HG03159 (cell line): ENCODE results near the gene BOLL.
"Not testable (repeated sequence)": the region's sequence is repeated elsewhere in the genome, so short reads cannot be mapped to it uniquely, and the experiment has no call there.

Experiments
- ATAC-seq: cut with Tn5 transposase; IDR thresholded peaks from one replicate; pipeline ENCODE4 v1.9.1; 2021; ENCODE audit warnings: mild to moderate bottlenecking, moderate library complexity; ENCODE audit not compliant: unreplicated experiment

BOLL gene

GRCh38 chr2:197799068-197799467, 13.9 kb upstream of the BOLL start:
- no peak for ATAC-seq

DNA sequence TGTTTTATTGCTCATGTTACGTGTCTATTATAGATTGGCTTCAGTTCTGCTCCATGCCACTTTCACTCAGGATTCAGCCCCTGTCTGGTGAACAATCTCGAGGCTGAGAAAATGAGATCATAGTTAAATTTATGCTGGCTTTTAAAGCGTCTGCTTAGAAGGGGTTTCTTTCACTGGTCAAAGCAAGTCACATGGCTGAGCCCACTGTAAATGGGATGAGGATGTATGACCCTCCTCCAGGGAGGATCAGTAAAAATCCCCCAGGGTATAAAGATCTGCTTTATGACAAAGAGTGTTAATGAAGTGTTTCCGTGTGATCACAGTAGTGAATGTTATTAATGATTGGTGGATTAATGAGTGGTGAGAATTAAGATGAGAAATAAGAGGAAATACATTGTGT, 13.1 kb upstream of the BOLL start:
- no peak for ATAC-seq

DNA sequence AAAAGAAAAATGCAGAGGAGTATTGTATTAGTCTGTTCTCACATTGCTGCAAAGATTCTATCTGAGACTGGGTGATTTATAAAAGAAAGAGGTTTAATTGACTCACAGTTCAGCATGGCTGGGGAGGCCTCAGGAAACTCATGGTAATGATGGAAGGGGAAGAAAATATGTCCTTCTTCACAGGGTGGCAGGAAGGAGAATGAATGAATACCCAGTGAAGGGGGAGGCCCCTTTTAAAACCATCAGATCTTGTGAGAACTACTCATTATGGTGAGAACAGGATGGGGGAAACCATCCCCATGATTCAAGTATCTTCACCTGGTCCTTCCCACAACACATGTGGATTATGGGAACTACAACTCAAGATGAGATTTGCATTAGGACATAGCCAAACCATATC, 10.2 kb upstream of the BOLL start:
- ATAC-seq, result no peak

GRCh38 chr2:197793456-197793855, 8.3 kb upstream of the BOLL start:
- no peak for ATAC-seq

DNA sequence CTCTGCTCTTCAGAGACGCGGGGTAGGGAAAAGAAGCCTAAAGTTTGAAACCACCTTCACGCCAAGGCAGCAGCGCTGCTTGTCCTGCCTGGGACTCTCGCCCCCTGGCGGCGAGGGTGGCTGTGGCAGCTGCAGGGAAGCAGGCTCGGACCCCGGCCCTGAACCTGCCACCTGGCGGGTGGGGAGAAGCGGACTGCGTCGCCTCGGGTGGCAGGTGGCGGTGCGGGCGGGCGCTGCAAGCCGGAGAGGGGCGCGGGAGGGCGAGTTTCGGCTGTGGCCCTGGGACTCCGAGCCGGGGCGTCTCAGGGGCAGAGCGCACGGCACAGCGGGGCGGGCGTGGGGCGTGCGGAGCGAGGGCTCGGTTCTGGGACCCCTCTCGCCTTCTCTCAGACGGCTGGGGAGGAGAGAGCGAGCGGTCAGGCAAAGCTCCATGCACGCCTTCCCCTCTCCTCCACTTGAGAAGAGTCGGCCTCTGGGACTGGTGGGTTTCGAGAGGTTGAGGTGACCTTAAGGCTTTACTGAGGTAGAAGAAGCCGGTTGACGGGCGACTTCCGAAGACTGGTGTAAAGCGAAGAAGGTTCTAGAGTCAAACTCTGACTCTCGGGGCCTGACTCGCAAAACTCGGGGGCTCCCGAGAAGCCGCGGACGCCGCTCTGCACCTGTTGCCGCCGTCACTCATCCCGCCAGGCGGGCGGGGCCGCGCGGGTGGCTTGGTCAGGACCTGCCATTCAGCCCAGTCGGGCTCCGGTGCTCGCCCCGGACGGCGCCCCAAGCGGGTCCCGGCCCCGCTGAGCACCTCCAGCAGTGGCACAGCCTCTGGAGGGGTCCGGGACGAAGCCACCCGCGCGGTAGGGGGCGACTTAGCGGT, 1.1 kb upstream of the BOLL start:
- peak; percentile 70 for ATAC-seq

GRCh38 chr2:197782126-197782525, 3.0 kb downstream of the BOLL start:
- ATAC-seq, result no peak

- ATAC-seq, result no peak
Measured at GRCh38 chr2:197779261-197779660, 5.9 kb downstream of the BOLL start.

DNA sequence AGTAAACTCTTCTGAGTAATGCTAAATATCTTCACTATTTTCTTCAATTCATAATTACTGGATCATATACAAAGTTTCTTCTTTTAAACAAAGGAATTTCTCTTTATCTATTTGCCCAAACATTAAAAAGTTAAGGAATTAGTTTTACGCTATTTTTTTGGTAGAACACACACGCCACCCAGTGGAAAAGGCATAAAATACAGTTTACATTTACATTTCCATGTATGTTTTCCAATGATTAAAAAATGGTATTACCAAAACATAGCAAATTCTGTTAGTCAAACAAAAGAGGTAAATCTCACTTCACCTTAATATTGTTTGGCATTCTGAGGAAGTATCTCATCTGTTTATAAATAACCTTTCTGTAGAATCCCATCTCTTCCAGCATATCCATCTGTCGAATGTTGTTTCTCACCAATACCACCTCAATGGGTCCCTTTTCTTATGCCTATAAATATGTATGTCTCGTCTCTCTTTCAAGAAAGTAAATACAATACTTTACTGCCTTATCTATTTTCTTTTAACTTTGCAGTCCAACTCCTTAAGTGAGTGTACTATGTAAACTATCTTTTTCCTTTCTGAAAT, 7.2 kb downstream of the BOLL start:
- ATAC-seq, result no peak

DNA sequence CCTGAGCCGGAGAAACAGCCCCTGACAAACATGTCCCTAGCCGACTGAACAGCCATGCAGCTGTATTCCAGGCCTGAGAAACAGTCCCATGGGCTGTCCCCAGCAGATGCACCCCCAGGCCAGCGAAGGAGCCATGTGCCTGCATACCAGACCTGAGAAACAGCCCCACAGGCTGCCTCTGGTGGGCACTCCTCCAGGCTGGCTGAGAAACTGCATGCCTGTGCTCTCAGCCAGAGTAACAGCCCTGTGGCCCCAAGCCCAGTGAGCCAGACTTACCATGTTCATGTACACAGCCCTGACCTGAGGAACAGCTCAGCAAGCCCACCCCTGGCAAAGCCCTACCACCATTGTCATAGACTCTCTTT, 24.8 kb downstream of the BOLL start:
- ATAC-seq, result no peak

DNA sequence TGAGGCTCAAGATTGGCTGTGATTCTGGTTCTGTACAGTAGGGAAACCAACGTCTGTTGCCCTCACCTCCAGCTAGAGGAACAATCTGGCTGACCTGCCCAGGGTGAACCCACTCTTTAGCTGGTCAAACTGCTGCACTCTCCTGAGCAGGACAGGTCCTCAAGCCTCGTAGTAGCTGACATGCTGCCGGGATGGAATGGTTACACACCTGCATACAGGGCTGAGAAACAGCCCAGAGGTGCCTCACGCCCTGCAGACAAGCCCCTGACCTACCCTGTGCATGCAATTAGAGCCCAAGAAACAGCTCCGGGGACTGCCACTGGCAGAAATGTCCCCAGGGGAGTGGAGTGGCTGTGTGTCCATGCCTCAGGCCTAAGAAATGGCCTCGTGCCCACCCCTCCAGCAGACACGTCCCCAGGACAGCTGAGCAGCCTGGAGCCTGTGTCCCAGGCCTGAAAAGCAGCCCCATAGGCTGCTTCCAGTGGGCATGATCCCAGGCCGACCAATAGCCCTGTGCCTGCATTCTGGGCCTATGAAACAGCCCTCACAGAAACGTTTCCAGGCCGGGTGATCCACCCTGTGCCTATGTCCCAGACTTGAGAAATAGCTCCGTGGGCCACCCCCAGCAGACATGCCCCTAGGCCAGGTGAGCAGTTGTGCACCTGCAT, 25.4 kb downstream of the BOLL start:
- no peak for ATAC-seq

DNA sequence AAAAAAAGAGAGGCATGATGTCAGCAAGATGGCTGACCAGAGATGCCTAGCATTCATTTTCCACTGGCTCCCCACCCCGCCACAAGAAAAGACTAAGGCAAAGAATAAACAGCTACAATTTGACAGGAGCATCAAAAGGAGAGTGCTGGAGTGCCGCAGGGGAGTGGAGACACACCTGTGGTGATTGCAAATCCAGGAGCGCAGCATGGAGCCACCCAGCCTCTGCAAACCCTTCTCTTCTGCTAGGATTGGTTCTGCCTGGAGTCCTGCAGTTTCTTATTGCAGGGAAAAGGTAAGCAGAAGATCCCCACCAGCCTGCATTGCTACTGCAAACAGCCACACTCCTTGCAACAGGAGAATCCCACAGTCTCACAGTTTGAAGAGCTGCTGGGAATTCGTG, 26.1 kb downstream of the BOLL start:
- no peak for ATAC-seq

DNA sequence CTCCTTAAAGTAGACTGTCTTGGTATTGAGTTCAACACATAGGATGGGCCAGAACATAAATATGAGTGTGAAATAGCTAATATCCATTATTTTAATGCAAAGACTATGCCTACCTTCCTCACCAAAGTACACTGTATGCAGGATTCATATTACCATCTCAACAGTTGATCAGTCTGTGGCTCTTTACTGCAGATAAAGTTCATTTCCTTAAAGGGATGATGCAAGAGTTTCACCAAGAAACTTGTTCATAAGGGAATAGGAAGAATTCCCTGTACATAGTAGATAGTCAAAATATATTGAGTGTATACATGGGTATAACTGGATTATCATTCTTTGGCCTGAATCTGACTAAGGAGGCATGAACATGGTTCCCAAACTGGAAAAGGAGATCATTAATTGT, 44.9 kb downstream of the BOLL start:
- no peak for ATAC-seq

- not testable (repeated sequence) for ATAC-seq
Measured at GRCh38 chr2:197728555-197729544, 56.3 kb downstream of the BOLL start.

DNA sequence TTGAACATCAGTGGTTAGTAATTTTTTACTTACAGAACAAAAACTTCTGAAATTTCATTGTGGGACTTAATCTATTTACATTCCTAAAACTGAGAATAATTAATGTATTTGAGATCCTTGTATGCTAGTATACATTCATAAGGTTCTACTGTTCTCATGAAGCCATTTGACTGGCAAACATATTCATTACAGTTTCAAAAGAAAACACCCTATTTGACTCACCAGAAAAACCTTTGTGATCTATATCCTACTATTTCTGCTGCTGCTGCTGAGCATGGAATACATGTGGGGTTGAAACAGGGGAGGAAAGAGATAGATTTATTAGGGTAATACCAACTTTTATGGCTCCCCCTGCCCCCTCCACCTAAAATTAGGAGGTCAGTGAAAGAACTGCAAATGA, 58.1 kb downstream of the BOLL start:
- no peak for ATAC-seq

DNA sequence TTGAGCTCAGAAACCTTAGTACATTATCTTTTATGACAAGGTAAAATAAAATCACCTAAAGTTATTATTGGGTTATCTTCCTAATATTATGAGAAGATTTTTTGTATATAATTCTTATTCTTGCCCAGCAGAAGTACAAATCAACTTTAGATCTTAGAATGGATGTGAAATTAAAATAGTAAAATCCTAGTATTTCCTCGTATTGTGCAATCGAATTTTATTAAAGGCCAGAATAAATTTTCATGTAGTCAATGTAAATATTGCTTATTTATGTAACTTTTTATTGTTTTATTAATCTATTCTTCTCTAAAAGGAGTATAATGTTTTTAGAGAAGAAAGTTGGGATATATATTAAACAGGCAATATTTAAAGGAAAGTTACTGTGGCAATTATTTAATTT, 67.3 kb downstream of the BOLL start:
- no peak for ATAC-seq

- no peak for ATAC-seq
Measured at GRCh38 chr2:197713271-197713670, 71.8 kb downstream of the BOLL start.

DNA sequence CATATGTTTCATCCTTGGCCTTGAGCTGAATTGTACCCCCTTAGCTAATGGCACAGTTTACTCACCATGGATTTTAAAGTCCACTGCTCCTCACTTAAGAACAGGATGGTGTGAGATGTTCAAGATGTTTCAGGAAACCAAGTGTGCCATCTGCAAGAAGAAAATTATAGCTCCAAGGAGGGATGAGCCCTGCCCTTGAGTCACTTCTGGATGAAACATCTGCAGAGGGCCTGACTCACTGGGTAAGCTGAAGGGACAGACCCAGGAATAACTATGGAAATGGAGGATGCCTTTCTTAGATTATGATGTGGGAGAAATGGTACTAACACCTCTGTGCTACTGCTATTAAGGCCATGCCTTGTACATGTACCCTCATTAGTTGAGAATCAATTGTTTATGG, 73.5 kb downstream of the BOLL start:
- ATAC-seq, result no peak

- ATAC-seq, result peak; percentile 86
Measured at GRCh38 chr2:197710424-197711042, 74.6 kb downstream of the BOLL start.

- not testable (repeated sequence) for ATAC-seq
Measured at GRCh38 chr2:197709140-197709539, 76.0 kb downstream of the BOLL start.

DNA sequence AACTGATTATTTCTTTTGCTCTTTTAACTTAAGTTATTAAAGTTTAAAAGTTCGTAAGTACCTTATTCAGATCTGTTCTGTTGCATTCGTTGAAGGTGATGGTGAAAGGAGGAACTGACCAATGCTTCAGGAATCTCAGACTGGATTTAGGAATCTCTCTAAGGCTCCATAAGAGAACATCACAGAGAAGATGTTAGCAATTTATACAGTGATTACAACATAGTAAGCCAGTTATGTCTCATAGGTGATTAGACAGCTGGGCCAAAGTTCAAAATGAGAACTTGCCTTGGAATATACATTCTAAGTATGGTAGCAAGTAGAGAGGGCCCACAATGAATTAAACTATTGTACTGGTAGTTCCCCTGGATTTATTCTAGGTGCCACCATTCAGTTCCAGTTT, 76.8 kb downstream of the BOLL start:
- no peak for ATAC-seq
